ENCODE measurements around the gene MCM7. TPM values are rescaled to one million over a fixed set of nuclear protein-coding genes. Genes with fewer than 3 reads are reported as not detected.
A peak's percentile ranks its signal among the peaks of the same experiment; 100 is the strongest.

MCM7 gene
- total RNA-seq, 2 donors from 2014 or later, result 8.3 to 13.0 TPM

- peaks cover 0 to 17% of the 10 kb centered on the region in 2 donors for H3K4me1 ChIP-seq
- no peaks in the 10 kb centered on the region for H3K9me3 ChIP-seq
- H3K4me3 ChIP-seq, result no peak overlapping the region
- DNase-seq (ENCODE audit: low spot score), result no peak
- H3K27ac ChIP-seq, result no peak overlapping the region
- peaks cover 56% of the 10 kb centered on the region for H3K36me3 ChIP-seq
- TF ChIP-seq CTCF (IDR thresholded peaks at IDR 0.05), result no peak
- no peaks in the 10 kb centered on the region for H3K27me3 ChIP-seq
Measured at GRCh38 chr7:100090527-100091410, 10.4 kb downstream of the MCM7 start.

- peak overlapping the region; percentile 83 to 94 for H3K4me3 ChIP-seq
- H3K36me3 ChIP-seq, result peaks cover 45% of the 10 kb centered on the region
- H3K4me1 ChIP-seq, result peaks cover 0 to 17% of the 10 kb centered on the region in 2 donors
- no peaks in the 10 kb centered on the region for H3K9me3 ChIP-seq
- DNase-seq (ENCODE audit: low spot score), result no peak
- no peak for TF ChIP-seq CTCF (IDR thresholded peaks at IDR 0.05)
- H3K27ac ChIP-seq, result peak overlapping the region; percentile 85 to 90
- H3K27me3 ChIP-seq, result no peaks in the 10 kb centered on the region
Measured at GRCh38 chr7:100089458-100090196, 11.6 kb downstream of the MCM7 start.

GRCh38 chr7:100088621-100089457 is 12.4 kb downstream of the MCM7 start, which contains the start of gene COPS6:
Gene COPS6 (plus strand): TSS chr7:100088969. CDS start chr7:100088991, 22 bp downstream.
- Histone ChIP-seq H3K4me1 (peaks cover 0 to 17% of the 10 kb centered on the region in 2 donors), H3K9me3 (no peaks in the 10 kb centered on the region), H3K36me3 (peaks cover 37% of the 10 kb centered on the region), H3K27ac (peak within 1 kb of the TSS; percentile 85 to 90), H3K4me3 (peak within 1 kb of the TSS; percentile 83 to 94), H3K27me3 (no peaks in the 10 kb centered on the region)
- peak; percentile 78 for DNase-seq (ENCODE audit: low spot score)
- TF ChIP-seq CTCF (IDR thresholded peaks at IDR 0.05), result peak in 1 of 2 donors; percentile 18

- Histone ChIP-seq H3K36me3 (peaks cover 30% of the 10 kb centered on the region), H3K4me1 (peaks cover 0 to 17% of the 10 kb centered on the region in 2 donors), H3K9me3 (no peaks in the 10 kb centered on the region), H3K4me3 (peak overlapping the region; percentile 83 to 94), H3K27me3 (no peaks in the 10 kb centered on the region), H3K27ac (peak overlapping the region; percentile 85 to 90)
- no peak for DNase-seq (ENCODE audit: low spot score)
- no peak for TF ChIP-seq CTCF (IDR thresholded peaks at IDR 0.05)
Measured at GRCh38 chr7:100088095-100088620, 13.0 kb downstream of the MCM7 start.

All from right atrium auricular region (tissue), 2 donors.